GM20431 (cell line): ENCODE data around the gene JAZF1.
"Not testable (repeated sequence)": the region's sequence is repeated elsewhere in the genome, so short reads cannot be mapped to it uniquely, and the experiment has no call there.

Experiments used
- in situ Hi-C: fragments of 300-500 bp; cut with MseI, MboI; formaldehyde crosslinking; loops from one replicate; pipeline ENCODE4 v1.15.0; 2020; ENCODE audit warnings: low sequenced_read_pairs; ENCODE audit not compliant: unreplicated experiment

JAZF1 gene

DNA sequence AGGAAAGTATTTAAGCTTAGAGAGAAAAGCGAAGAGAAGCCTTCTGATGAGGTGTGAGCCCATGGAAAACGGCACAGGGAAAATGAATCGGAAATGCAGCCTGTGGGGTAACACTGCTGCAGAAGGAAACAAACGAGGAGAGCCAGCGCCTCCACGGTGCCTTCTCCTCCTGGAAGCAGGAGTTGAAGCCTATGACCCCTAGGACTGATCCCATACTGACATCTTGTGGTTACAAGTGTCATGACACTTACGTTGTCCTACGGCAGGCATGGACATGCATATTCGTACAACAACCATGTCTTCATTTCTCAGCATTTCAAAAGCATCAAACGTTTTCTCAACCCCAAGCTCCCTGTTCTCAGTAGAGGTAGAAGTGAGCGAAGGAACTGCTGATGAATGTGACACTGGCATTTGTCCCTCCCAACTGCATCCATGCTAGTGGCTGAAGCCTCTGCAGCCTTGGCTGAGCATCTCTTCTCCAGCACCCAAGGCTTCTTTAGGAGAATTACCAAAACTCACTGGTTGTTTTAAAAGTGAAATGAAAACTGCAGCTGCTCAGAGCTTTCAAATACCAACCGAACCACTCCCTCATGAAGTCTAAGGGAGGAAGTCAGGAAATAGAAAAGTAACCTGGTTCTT, 160.2 kb downstream of the JAZF1 start:
- in situ Hi-C loops: no loop called here

DNA sequence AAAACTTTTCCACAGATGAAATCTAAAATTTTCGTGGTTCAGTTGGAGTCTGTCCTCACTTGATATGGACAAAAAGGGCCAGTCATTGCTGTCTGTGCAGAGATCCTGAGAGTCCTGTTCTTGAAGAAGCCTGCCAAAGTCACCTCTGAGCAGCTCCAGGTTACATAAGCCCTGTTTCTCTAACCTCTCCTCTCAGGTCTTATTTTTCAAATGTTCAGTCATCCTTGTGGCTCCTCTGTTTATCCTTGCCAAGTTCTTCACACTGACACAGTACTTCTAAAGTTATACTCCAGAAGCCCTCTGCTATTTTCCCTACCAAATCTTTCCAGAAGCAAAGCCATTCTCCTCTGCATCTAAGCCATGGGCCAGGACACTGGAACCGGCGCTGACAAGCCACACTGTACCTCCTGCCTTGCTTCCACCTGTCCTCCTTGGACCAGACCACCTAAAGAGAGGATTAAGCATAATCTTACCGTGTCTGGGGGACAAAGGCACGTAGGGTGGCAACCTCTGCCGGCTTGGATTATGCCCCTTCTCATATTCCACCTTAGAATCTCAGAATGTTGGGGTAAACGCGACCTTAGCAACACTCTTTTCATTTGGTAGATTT, 161.6 kb downstream of the JAZF1 start:
- in situ Hi-C loops: no loop called here

DNA sequence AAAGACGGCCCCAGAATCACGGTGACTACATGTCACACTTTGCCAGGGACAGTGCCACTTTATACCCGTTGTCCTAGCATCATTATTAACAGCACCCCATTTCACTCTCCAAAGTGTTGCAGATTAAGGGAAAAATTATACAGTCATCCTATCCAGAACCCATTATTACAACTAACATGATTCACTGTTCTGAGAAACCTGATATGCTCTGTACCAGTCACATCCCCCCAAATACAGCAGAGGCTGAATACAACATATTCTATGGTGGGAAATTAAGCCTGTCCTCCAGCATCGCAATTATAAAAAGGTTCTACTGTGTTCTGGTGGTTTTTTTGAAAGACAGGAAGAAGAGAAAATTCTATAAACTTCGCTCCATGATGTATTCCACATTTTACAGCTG, 162.1 kb downstream of the JAZF1 start:
- in situ Hi-C loops: no loop called here

DNA sequence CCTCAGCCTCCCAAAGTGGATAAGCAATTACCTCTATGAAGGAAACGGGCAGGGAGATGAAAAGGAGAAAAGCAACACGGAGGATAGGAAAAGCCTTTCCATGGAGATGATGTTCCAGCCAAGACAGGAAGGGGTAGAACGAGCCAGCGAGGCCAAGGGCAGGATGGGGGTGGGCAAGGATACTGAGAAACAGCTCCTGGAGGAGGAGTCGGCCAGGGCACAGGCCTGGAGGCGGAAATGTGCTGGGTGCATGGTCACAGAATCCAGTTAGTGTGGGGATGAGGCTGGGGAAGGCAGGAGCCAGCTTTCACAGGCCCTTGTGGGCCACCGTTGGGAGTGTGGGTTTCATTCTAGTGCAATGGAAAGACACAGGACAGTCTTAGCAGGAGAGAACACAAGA, 162.6 kb downstream of the JAZF1 start:
- in situ Hi-C loops: no loop called here

DNA sequence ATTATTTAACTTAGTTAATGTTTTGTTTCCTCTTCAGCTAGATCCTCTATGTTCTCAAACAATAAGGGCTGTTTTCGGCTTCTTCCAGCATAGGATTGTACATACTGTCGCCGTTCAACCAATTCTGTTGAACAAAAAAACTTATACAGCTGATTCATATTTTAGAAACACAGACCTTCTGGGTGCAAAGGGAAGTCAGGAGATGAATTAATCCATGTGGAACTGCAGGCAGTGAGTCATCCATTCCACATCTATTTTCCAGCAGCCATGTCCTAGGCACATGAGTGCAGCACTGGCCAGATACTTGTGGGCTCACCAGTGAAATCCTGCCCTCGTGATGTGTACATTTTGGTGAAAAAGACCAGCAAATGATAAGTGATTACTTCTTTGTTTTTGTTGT, 163.2 kb downstream of the JAZF1 start:
- in situ Hi-C loops: no loop called here

DNA sequence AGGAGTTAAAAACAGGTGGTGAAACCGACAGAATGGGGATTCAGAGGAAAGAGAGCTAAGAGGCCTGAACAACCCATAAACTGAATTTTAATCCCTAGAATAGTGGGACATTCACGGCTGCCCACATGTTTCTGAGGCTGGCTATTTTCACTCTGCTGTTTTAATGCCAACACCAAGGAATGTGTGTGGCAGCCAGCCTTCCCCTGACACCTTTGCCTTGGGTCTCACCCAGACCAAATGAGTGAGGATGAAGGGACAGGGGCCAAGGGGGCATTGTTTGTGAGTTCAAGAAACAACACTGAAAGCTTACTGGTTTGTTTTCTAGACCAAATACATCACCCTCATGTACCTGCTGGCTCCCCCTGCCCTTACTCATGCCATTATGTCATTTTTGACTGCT, 164.3 kb downstream of the JAZF1 start:
- in situ Hi-C loops: no loop called here

DNA sequence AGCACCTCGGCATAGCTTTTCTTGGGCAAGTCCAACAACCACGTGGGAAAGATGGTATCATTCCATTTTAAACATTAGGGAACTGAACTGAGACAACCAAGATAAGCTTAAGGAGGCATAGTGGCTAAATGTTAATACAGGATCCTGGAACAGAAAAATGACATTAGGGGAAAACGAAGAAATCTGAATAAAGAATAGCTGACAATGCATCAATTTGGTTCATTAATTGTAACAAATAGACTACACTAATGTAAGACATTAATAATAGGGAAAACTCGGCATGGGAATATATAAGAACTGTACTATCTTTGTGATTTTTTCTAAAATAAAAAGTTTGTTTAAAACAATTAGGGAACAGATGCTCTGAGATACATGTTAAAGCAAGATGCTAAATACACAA, 165.4 kb downstream of the JAZF1 start:
- in situ Hi-C loops: no loop called here

DNA sequence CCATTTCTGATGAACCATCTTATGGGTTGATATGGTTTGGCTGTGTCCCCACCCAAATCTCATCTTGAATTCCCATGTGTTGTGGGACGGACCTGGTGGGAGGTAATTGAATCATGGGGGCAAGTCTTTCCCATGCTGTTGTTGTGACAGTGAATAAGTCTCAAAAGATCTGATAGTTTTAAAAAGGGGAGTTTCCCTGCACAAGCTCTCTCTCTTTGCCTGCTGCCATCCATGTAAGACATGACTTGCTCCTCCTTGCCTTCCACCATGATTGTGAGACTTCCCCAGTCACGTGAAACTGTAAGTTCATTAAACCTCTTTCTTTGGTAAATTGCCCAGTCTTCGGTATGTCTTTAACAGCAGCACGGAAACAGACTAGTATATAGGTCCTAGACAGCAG, 166.3 kb downstream of the JAZF1 start:
- in situ Hi-C loops: not testable (repeated sequence)

DNA sequence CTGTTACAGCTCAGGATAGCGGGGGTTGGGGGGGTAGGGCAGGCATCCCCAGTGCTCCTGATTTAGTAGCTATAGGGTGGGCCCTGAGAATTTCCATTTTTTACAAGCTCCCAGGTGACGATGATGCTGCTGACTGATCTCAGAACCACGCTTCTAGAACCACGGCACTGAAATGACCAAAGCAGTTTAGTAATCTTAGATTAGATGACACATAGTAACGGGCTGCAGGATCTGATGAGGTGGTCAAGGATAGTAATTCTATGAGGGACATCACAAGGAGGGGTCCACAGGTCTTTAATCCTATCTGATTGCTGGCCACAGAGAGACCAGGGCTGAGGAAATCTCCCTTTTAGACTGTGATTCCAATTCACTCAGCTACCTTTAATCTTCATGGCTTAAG, 167.2 kb downstream of the JAZF1 start:
- in situ Hi-C loops: no loop called here

DNA sequence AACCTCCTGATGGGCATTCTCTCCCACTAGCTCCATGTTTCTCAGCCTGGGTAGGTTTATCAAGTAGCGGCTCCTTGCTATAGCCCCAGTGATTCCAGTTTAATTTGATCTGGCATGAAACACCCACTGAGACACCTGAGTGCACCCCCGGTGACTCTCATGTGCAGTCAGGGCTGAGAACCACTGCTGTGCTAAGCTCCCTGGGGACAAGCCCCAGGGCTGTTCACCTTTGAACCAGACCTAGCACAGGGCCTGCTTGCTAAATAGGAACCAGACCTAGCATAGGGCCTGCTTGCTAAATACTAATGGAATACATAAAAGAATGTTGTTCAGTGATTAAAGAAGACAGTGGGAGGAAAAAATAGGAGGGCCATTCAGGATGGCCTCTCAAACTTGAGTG, 167.6 kb downstream of the JAZF1 start:
- in situ Hi-C loops: no loop called here

DNA sequence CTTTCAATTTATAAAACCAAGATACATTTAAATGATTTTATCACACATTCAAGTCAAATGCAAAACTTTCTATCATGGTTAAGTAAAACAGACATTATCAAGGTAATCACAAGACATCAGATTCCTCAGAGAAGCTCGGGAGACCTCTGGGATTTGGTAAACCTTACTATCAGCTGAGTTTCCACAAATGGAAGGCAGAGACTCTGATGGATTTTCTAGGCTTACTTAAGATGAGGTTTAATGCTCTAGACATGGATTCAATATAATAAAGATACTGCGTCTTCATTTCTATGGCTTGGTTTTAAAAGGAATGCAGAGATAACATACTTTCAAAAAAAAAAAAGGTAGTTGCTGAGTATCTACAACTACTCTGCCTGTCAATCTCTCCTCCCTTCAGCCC, 171.7 kb downstream of the JAZF1 start:
- in situ Hi-C loops: no loop called here

DNA sequence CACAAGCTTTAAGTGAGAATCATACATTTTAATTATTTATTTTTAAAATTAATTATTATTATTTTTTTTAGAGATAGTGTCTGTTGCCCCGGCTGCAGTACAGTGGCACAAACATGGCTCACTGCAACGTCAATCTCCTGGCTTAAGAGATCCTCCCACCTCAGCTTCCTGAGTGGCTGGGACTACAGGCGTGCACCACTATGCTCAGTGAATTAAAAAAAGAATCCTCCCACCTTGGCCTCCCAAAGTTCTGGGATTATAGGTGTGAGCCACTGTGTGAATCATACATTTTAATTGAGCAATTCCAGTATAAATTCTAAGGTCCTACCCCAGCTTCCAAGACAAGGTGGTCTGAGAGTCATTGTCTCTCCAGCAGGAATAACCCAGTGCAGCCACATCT, 172.4 kb downstream of the JAZF1 start:
- in situ Hi-C loops: no loop called here

DNA sequence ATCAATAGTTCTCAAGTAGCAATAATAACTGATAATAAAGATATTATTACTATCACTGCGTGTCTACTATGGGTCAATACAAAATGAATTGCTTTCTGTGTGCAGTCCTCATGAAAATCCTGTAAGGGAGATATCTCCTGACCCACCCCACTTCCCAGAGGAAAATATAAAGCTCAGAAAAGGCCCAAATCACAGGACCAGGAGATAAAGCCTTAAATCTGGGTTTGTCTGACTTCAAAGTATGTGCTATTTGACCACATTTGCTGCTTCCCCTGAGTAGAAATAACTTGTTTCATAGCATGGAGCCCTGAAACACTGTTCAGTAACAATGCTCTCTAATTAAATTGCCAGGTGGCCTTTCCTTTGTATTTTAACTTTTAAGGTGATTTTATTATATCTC, 174.1 kb downstream of the JAZF1 start:
- in situ Hi-C loops: no loop called here

DNA sequence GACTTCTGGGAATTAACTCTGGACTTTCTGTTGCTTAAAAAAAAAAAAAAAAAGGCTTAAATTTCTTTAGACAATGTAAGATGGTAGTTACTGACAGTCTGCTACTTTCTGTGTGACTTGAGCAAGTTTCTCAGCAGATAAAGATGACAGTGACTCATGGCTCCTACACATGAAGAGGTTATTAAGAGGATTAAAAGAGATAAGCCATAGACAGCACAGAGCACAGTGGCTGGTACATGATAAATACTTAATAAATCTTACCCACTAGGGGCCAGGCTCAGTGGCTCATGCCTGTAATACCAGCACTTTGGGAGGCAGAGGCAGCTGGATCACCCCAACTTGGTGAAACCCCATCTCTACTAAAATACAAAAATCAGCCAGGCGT, 174.8 kb downstream of the JAZF1 start:
- in situ Hi-C loops: no loop called here

DNA sequence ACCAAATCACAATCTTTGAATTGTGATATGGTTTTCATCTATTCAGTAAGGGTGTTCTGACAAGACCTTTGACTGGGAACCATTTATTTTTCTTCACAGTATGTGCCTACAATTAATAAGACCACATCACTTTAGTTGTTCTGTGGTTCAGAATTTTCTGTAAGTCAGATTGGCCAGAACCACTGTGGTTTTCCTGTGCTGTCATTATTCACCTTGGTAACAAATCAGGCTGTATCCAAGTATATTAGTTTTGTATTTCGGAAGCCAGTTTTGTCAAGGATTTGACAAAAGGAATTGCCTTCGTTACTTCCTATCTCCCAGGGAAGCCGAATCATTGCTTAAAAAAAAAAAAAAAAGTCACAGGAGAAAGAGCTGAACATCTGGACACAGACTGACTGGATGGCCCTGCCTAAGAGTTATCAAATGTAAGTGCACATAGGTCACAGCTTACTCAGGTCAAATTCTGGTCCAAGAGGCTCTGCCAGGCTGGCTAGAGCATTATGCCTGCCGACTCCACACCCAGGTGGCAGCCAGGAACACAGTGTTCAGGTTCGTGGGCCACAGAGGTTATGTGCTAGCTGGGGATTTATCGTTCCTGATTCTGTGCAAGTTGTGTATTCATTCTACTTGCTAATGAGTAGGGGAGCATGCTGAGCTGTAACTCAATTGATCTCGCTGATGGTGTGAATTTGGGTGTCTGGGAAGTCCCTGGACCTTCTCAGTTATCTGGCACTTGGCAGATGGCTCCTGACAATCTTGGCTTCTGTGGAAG, 175.3 kb downstream of the JAZF1 start:
- in situ Hi-C loops: no loop called here

DNA sequence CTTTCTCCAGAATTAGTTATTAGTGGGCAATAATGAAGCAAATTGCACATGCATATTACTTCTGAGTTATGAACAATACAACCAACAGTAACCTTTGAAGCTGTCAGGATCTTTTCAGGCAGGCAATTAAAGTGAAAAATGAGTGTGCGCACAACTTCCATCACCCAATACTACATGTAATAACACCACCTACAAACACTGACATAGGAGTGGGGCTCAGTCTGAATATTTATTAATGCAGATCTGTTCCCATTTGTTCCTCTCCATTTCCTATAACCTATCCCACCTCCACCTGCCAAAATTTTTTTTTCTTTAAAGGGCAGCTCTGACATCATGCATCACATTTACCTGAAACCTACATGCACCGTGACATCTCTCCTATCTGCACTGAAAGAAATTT, 177.2 kb downstream of the JAZF1 start:
- in situ Hi-C loops: no loop called here

DNA sequence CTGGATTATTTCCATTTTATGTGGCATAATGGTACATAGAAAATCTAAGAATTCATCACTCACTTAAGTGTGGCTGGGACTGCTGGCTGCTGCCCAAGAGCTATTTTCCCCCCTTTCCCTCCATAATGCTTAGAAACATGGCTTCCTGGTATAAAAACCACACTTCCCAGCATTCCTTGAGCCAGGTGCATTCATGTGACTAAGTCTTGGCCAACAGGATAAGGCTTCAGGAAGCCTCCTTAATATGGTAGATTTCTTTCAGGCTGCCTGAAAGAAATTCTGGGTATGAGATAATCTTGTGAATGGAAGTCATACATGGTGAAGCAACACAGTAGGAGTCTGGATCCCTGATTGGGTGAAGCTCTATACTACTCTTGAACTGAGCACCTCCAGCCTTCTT, 178.0 kb downstream of the JAZF1 start:
- in situ Hi-C loops: no loop called here

DNA sequence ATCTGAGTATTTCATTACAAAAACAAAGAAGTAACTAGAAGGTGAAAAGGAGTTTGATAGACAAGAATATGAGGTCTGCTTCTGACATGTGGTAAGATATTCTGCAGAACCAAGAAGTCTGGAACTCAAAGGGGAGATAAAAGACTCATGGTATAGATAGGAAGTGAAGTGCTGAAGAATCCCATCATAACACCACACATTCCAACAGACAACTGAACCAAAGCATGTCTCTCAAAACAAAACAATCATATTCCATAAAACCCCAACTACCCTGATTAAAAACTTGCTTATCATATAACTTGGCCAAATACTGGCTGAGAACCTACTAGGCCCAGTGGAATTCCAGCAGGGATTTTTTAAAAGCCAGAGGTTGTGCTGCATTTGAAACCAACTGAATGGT, 178.7 kb downstream of the JAZF1 start:
- in situ Hi-C loops: no loop called here

DNA sequence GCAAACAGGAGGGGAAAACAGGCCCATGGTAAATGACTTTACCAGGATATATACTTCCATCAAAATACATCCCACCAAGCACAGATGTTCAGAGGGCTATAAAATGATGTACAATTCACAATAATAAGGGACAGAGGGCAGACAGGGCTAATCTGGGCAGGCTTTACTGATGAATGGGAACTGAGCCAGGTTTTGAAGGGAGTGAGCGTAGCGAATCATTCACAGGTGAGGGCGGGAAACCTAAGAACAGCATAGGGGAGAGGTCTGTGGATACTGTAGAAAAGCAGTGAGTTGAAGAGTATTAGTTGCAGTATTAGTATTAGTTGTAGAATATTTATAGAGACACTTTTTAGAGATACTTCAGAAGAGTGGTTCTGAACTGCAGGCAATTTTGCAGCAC, 180.8 kb downstream of the JAZF1 start:
- in situ Hi-C loops: no loop called here

DNA sequence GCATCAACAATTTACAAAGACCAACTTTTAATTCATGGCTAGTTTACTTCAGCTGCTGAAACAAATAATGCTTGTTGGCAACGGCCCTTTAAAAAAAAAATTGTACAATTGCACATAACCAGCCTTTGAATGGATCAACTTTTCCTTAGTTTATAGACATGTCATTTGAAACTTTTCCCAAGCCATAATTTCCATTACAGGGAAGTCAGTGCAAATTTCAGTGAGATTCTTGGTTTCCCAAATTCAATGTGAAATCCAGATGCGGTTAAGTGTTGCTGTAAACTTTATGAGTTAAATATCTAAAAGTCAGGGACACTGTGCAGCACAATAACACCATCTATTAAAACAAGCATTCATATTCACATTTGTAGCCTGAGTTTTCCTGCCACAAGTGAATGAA, 182.2 kb downstream of the JAZF1 start:
- in situ Hi-C loops: no loop called here

DNA sequence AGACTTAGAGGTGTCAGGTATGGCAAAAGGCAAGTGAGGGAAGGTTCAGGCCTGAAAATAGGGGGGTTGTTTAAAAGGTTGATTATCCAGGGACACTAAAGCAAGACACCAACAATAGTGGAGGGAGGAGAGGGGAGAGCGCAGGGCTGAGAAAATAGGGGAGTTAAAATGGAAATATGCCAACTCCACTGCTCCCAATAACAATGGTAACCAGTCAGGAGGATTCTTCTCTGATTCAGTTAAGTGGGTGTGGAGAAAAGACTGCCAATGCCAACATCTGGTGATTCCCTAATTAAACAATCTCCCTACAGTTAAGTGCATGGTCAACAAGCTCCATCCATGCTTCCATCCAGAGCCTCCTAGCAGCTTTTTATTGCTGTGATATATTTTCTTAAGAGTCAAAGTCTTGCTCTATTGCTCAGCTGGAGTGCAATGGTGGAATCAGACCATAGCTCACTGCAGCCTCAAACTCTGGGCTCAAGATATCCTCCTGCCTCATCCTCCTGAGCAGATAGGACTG, 183.3 kb downstream of the JAZF1 start:
- in situ Hi-C loops: no loop called here
